Upper lobe of left lung (tissue), 4 donors: ENCODE data around the gene MITF.

ENCODE experiments used
- CTCF ChIP-seq, 6 experiments: fragments of 450-650 bp in 4 of 6; fragments of 200-600 bp in 2 of 6; sonication (generic) in 2 of 6; IDR thresholded peaks; one replicate each; pipeline ENCODE4 v1.5.1; 2016 to 2019; ENCODE audit warnings: antibody characterized with exemption in 6 of 6
- EP300 ChIP-seq, 4 donors: sonication (generic); formaldehyde crosslinking; IDR thresholded peaks; one replicate each; pipeline ENCODE4 v1.5.1; 2017; ENCODE audit warnings: antibody characterized with exemption in 4 of 4, control low read depth in 2 of 4

DNA sequence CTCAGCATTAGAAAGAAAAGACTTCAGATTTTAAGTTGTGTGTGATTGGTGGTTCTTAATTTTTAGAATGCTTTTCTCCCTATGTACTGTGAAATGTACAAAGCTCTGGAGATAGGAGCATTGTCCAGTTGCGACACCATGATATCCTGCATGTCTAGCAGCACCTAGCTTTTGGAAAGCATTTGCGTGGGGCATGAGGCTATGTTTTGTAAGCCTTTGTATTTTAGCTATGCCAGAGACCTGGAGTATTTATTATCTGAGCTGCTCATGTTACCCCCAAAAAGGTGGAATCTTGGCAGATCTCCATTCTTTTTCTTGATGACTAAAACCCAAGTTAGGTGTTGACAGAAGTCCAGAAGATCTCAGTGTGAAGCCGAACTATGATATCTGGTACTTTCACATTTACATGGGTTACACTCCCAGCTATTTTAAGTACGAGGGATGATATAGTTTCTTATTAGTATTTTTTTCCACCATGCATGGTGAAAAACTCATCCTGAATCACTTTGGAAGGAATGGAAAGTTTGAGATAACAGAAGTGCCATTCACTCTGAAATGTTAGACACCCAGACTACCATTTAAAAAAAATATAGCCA lies 133.6 kb downstream of the MITF start:
- no peak for TF ChIP-seq CTCF (IDR thresholded peaks at IDR 0.05)
- no peak for TF ChIP-seq EP300 (IDR thresholded peaks at IDR 0.05)
